HCT116 (cell line): ENCODE results near the gene MORN1.

Experiments used
- ATF3 ChIP-seq: IDR thresholded peaks from 2 replicates; pipeline ENCODE4 v1.6.1; 2012
- CTCF ChIP-seq, 3 experiments: fragments of 200-600 bp in 1 of 3; sonication (generic) in 1 of 3; IDR thresholded peaks in 2 of 3; conservative IDR thresholded peaks in 1 of 3; 2 replicates each; pipeline ENCODE4 v1.5.1; 2012 to 2017; ENCODE audit warnings: low read depth in 2 of 3, low read length in 2 of 3, antibody characterized with exemption in 1 of 3, borderline replicate concordance in 1 of 3, control low read depth in 1 of 3, mild to moderate bottlenecking in 1 of 3, mixed read lengths in 1 of 3, mixed run types in 1 of 3, moderate library complexity in 1 of 3; ENCODE audit not compliant: insufficient read depth in 1 of 3
- EZH2 ChIP-seq: fragments of 200-600 bp; sonication (generic); IDR thresholded peaks from 2 replicates; pipeline ENCODE4 v1.6.1; 2017; ENCODE audit warnings: antibody characterized with exemption, mixed run types
- EZH2phosphoT487 ChIP-seq: fragments of 200-600 bp; IDR thresholded peaks from 2 replicates; pipeline ENCODE4 v1.6.1; 2018; ENCODE audit warnings: antibody characterized with exemption, borderline replicate concordance
- JUND ChIP-seq: IDR thresholded peaks from 2 replicates; pipeline ENCODE4 v1.6.1; 2012
- MAX ChIP-seq: IDR thresholded peaks from 2 replicates; pipeline ENCODE4 v1.6.1; 2012
- POLR2A ChIP-seq: IDR thresholded peaks from 2 replicates; pipeline ENCODE4 v1.7.0; 2011; ENCODE audit warnings: borderline replicate concordance; ENCODE audit not compliant: insufficient read depth, insufficient read length; ENCODE audit errors: extremely low read depth
- POLR2AphosphoS5 ChIP-seq: IDR thresholded peaks from 2 replicates; pipeline ENCODE4 v1.6.1; 2011; ENCODE audit warnings: mild to moderate bottlenecking, low read depth, low read length, moderate library complexity
- RAD21 ChIP-seq: IDR thresholded peaks from 2 replicates; pipeline ENCODE4 v1.6.1; 2012; ENCODE audit warnings: low read depth, mild to moderate bottlenecking
- SIN3A ChIP-seq: IDR thresholded peaks from 2 replicates; pipeline ENCODE4 v1.6.1; 2012; ENCODE audit warnings: low read depth
- SRF ChIP-seq: IDR thresholded peaks from 2 replicates; pipeline ENCODE4 v1.6.1; 2012; ENCODE audit warnings: low read depth
- YY1 ChIP-seq: IDR thresholded peaks from 2 replicates; pipeline ENCODE4 v1.6.1; 2011; ENCODE audit warnings: low read length, low read depth, moderate library complexity, mild to moderate bottlenecking; ENCODE audit not compliant: insufficient replicate concordance; ENCODE audit errors: extremely low read depth
- ZFX ChIP-seq: fragments of 450-650 bp; IDR thresholded peaks from 2 replicates; pipeline ENCODE4 v1.6.1; 2017

GRCh38 chr1:2376261-2376741 is 15.1 kb downstream of the MORN1 start:
- no peak for TF ChIP-seq CTCF (IDR thresholded peaks at IDR 0.05 in 2 of 3, conservative IDR thresholded peaks at IDR 0.05 in 1 of 3; ENCODE audit: borderline replicate concordance in 1 of 3, insufficient read depth in 1 of 3, low read depth in 2 of 3, low read length in 2 of 3)
- no peak for TF ChIP-seq RAD21
- TF ChIP-seq MAX: no peak
- TF ChIP-seq POLR2AphosphoS5: no peak
- TF ChIP-seq ZFX: no peak
- no peak for TF ChIP-seq POLR2A
- no peak for TF ChIP-seq YY1
- no peak for TF ChIP-seq EZH2
- no peak for TF ChIP-seq EZH2phosphoT487
- no peak for TF ChIP-seq ATF3
- no peak for TF ChIP-seq SRF
- TF ChIP-seq JUND: no peak
- no peak for TF ChIP-seq SIN3A
